KOPT-K1 (cell line): ENCODE results near the gene PHLDB1.
"Not testable (repeated sequence)": the region's sequence is repeated elsewhere in the genome, so short reads cannot be mapped to it uniquely, and the experiment has no call there.

Experiments
- H3K27ac ChIP-seq: fragments of 200-600 bp; sonication (generic); 2 replicates; pipeline ENCODE4 v1.5.1; 2016; ENCODE audit warnings: antibody characterized with exemption, mild to moderate bottlenecking, low read depth, low read length; ENCODE audit not compliant: poor library complexity, severe bottlenecking
- H3K36me3 ChIP-seq: fragments of 200-600 bp; sonication (generic); 2 replicates; pipeline ENCODE4 v1.5.1; 2017; ENCODE audit warnings: antibody characterized with exemption, mild to moderate bottlenecking, low read length, moderate library complexity; ENCODE audit not compliant: insufficient read depth
- H3K9me3 ChIP-seq: fragments of 200-600 bp; sonication (generic); 2 replicates; pipeline ENCODE4 v1.5.1; 2017; ENCODE audit warnings: antibody characterized with exemption, low read length, mild to moderate bottlenecking; ENCODE audit not compliant: insufficient read depth, poor library complexity, severe bottlenecking

The PHLDB1 gene

DNA sequence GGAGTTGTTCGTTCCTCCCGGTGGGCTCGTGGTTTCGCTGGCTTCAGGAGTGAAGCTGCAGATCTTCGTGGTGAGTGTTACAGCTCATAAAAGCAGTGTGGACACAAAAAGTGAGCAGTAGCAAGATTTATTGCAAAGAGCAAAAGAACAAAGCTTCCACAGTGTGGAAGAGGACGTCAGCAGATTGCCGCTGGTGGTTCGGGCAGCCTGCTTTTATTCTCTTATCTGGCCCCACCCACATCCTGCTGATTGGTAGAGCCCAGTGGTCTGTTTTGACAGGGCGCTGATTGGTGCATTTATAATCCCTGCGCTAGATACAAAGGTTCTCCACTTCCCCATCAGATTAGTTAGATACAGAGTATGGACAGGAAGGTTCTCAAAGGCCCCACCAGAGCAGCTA is 80.9 kb downstream of the PHLDB1 start:
- not testable (repeated sequence) for H3K27ac ChIP-seq, H3K9me3 ChIP-seq, H3K36me3 ChIP-seq

DNA sequence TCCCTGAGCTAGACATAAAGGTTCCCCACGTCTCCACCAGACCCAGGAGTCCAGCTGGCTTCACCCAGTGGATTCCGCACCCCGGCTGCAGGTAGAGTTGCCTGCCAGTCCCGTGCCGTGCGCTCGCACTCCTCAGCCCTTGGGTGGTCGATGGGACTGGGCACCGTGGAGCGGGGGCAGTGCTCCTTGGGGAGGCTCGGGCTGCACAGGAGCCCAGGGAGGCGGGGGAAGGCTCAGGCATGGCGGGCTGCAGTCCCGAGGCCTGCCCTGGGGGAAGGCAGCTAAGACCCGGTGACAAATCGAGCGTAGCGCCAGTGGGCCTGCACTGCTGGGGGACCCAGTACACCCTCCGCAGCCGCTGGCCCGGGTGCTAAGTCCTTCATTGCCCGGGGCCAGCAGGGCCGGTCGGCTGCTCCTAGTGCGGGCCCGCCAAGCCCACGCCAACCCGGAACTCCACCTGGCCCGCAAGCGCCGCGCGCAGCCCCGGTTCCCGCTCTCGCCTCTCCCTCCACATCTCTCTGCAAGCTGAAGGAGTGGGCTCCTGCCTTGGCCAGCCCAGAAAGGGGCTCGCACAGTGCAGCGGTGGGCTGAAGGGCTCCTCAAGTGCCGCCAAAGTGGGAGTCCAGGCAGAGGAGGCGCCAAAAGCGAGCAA is 81.6 kb downstream of the PHLDB1 start:
- H3K27ac ChIP-seq: no peak overlapping the region
- H3K9me3 ChIP-seq: no peaks in the 10 kb centered on the region

DNA sequence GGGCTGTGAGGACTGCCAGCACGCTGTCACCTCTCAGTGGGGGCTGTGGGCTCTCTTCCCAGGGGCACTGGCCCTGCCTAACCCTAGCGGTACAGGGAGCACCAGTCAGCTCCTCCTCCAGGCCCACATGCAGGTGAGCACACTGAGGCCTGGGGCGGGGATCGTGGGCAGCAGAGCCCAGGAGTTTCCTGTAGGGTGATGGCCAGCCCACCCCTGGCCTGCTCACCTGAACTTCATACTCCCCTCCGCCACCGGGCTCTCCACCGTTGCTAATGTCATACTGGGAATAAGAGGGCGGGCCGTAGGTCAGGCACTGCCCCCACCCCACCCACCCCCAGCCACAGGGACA is 82.1 kb downstream of the PHLDB1 start:
- Histone ChIP-seq H3K36me3 (no peaks in the 10 kb centered on the region), H3K9me3 (peaks cover 5% of the 10 kb centered on the region), H3K27ac (no peak overlapping the region)

More for the DNA sequence above, 81.6 kb downstream of the PHLDB1 start:
- H3K36me3 ChIP-seq: no peaks in the 10 kb centered on the region

DNA sequence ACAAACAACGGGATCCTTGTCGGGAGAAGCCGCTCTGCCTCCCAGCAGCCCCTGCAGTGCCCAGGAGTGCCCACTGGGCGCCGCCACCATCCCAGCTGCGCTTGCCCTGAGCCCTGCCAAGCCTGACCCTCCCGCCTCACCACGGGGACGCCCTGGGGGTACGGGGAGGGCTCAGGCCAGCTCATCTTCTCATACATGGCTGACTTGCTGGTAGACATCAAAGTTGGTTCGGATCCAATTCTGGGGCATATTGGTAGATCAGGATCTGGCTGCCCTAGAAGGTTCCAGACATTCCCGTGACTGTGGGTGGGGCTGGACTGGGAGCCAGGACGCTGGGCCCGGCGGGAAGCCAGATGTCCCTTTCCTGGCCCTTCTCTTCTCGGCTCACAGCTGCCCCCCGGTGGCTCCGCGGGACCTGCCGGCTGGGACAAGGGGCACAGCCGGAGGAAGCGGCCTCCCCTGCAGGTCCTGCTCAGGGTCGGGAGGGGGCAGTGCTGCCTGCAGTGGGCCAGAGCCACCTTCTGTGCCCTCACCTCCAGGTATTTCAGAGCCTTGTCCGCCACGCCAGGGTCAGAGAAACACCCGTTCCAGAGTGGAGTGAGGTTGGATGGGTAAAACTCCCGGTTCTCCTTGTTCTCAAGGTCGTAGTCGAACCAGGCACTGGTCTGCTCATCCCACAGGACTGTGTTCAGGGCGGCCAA is 82.6 kb downstream of the PHLDB1 start:
- H3K9me3 ChIP-seq: peaks cover 7% of the 10 kb centered on the region
- no peak overlapping the region for H3K27ac ChIP-seq
- no peaks in the 10 kb centered on the region for H3K36me3 ChIP-seq

DNA sequence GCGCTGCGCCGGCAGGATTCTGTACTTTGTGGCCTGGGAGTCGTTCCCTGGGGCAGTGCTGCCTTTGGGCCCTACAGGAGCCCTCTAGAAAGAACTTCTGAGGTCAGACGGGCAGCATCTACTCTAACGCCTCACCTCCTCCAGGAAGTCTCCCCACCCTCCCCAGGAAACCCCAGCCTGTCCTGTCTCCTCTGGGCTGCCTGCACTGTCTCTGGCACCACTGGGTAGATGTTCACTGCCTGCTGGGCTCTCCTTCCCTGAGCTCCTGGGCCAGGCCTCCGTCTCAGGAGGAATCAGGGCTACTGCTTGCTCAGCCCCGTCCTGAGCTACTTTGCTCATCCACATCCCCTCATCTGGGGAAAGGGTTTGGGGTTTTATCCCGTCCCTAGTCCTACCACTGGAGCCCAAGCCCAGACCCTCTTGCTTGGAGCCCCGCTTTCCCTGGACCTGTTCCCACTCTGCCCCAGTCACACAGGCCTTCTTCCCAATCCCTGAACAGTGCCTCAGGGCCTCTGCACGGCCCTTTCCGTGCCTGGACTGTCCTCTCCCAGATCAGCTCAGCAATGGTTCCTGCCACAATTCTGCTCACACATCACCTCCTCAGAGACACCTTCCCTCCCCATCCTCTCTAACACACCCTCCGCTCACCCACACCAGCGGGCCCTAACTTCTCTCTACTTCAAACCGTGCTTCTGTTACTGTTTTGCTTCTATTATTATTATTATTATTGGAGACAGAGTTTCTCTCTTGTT is 83.3 kb downstream of the PHLDB1 start:
- Histone ChIP-seq H3K36me3 (no peaks in the 10 kb centered on the region), H3K27ac (no peak overlapping the region), H3K9me3 (peaks cover 7% of the 10 kb centered on the region)

DNA sequence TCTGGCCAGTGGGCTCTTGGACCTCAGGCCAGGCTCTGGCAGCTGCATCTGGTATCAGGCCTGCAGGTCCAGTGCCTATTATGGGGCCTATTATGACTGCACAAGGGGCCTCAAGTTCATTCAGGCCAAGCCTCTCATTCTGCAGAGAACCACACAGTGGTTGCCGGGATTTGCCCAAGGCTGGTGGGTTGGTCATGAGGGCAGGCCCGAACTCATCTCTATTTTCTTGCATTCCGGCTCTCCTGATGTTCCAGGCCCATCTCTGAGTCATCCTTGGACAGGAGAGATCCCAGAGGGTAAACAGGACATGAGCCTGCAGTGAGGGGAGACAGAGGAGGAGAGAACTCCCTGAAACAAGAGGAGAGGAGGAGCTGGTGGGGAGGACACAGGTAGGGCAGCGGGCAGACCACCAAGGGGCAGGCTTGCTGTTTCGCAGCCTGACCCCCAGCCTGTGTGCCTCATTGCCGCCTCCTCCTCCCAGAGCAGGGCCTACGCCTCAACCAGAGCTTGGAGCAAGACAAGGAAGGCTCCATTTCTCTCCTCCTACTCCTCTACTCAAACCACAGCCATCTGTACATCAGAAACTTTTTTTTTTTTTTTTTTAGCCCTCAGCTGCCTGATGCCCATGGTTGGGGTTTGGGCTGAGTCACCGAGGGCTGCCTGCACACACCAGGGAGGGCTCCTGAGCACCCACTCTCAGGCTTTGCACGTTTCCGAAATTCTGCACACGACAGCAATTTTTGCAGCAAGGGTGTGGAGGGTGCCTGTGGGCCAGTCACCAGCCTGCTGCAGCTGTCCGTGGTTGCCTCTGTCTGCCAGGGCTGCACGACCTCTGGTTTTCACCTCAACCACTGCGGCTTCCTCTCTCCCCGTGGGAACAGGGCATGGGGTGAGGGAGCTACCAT is 84.8 kb downstream of the PHLDB1 start:
- H3K9me3 ChIP-seq: peaks cover 7% of the 10 kb centered on the region
- no peaks in the 10 kb centered on the region for H3K36me3 ChIP-seq
- H3K27ac ChIP-seq: peak overlapping the region; percentile 51

DNA sequence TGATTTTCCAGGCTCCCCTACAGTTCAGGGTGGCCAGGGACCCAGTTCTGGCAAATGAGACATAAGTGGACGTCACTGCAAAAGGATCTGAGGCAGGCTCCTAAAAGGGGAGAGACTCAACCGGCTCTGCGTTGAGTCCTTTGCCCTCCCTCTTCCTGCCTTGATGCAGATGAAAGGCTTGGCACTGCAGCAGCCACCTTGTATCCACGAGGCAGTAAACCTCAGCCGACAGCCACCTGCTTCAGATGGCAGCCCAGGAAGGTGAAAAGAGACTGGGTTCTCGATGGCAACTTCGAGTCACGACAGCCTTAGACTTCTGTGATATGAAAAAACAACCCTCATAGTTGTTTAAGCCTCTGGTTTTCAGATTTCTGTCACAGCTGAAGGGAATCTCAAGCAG is 86.8 kb downstream of the PHLDB1 start:
- Histone ChIP-seq H3K36me3 (no peaks in the 10 kb centered on the region), H3K9me3 (peaks cover 7% of the 10 kb centered on the region), H3K27ac (no peak overlapping the region)

DNA sequence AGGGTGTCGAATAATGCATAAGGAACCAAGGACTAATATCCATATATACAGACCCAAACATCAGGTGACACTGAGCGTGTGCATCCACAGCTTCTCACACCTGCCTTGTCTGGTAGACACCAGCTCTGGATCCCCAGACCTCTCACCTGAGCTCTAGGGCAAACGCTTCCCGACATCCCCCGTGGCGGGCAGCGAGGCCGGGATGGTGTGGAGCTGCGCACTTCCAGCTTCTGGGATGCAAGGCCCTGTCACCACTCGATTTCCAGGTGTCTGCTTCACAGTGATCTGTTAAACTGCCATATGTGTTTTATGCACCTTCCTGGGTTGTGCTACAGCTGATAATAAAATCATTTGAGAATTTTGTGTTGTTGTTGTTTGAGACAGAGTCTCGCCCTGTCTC is 87.4 kb downstream of the PHLDB1 start:
- Histone ChIP-seq H3K36me3 (no peaks in the 10 kb centered on the region), H3K27ac (no peak overlapping the region)

DNA sequence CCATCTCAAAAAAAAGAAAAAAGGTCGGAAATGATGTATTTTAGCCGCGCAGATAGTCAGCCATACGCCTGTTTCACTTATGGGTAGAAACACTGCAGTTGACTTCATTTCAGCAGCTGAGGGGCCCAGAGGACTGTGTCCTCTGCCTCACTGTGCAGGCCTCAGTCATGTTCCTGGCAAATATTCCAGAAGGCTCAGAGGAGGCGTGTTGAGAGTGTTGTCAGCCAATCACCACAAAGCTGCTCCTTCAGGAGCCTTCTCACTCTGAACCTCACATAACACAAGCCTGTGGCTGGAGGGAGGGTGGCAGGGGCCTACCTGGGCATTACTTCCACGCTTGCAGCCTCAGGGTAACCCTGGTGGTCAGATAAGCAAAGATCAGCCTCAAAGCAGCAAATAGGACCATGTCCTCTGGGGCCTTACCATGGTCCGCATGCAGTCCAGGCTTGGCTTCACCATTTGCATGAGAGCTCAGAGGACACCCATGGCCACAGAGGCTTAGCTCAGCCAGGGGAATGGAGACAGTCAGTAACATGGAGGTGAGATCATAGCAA is 89.3 kb downstream of the PHLDB1 start:
- Histone ChIP-seq H3K27ac (no peak overlapping the region), H3K9me3 (peaks cover 13% of the 10 kb centered on the region), H3K36me3 (no peaks in the 10 kb centered on the region)

More for the DNA sequence above, 87.4 kb downstream of the PHLDB1 start:
- peaks cover 7% of the 10 kb centered on the region for H3K9me3 ChIP-seq

DNA sequence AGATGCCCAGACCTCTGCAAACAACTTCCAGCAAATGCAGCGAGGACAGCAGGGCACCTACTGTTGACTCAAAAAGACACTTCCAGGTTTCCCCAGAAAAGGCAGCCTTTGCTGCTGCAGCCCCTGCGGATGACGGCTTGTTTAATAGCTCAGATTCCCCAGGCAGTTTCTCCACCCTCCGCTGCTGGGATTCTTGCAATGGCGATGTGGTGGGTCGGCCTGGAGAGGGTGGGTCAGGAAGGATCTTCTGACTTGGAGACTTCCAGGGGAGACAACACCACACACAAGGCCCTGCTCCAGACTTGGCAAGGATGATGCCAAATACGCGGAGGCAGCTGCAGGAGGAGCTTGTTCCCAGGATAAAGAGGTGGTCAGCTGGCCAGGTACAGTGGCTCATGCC is 89.9 kb downstream of the PHLDB1 start:
- Histone ChIP-seq H3K36me3 (no peaks in the 10 kb centered on the region), H3K9me3 (peaks cover 13% of the 10 kb centered on the region), H3K27ac (no peak overlapping the region)

DNA sequence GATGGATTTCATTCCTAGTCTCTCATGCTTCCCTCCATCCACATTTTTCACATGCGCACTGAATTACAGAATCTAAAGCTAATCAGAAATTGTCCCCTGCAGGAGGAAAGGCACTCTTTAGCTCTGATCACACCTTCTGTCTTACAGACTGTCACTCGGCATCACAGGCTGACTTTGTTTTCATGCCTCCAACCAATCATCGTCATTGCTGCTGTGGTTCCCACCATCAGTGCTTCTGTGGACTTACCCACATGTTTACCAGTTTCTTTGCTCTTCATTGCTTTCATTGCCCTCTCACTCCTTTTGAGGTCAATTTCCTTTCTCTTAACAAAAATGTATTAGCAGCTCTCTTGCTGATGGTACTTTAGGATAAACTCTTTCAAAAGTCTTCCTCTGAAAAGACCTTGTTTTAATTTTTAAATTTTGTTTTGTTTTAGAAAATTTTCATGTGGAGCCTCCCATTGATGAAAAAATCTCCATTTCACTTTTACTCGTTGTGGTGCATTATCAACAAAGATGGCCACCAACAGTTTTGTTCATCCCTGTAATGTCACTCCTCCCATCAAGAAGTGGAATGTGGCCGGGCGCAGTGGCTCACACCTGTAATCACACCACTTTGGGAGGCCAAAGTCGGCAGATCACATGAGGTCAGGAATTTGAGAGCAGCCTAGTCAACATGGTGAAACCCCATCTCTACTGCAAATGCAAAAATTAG is 92.2 kb downstream of the PHLDB1 start:
- Histone ChIP-seq H3K36me3 (no peaks in the 10 kb centered on the region), H3K9me3 (peaks cover 6% of the 10 kb centered on the region), H3K27ac (peak overlapping the region; percentile 34)

DNA sequence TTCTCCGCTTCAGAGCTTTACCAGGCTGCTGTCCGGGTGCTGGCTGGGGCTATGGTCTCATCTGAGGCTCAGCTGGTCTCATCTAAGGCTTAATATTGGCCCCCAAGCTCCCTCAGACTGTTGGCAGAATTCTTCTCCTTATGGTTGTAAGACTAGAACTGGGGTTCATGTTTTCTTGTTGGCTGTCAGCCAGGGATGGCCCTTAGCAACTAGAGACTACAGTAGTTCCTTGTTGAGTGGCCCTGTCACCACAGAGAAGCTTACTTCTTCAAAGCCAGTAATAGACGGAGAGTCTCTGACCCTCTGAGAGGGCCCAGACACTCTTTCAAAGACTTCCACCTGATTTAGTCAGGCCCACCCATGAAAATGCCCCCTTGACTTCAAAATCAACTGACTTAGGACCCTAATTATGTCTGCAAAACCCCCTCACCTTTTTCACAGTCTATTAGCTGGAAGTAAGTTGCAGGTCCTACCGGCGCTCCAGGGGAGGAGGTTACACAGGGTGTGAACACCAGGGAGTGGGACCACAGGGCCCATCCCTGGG is 96.2 kb downstream of the PHLDB1 start:
- H3K9me3 ChIP-seq: peaks cover 6% of the 10 kb centered on the region
- H3K36me3 ChIP-seq: no peaks in the 10 kb centered on the region
- no peak overlapping the region for H3K27ac ChIP-seq

DNA sequence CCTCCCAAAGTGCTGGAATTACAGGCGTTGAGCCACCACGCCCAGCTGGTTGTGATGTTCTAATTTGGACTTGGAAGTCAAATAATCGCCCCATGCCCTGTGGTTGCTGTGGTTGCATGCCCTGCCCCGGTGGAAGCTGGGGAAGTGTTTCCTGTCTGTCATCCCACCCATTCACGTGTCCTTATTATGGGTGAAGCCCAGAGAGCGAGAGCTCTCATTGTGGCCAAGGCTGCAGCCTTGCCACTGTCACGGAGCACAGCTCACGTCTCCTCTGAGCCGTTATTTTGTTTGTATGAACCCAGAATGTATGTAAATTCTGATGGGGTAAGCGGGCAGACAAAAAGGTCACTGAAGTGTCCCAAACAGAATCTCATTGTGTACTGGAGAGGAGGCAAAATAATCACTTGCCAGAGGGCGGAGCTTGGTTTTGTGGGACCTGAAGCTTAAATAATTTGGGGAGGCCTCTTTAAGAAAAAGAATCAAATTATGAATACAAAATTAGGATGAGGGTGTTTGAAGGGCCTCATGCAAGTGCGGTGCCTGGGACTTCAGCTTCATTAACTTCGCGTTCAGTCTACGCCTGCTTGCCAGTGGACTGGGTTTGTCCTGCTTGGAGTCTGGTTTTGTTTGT is 97.8 kb downstream of the PHLDB1 start:
- Histone ChIP-seq H3K27ac (peak overlapping the region; percentile 23), H3K9me3 (peaks cover 4% of the 10 kb centered on the region), H3K36me3 (no peaks in the 10 kb centered on the region)
